Glutamatergic neuron (in vitro differentiated cells): ENCODE measurements around the gene ANKRD66. TPM values are rescaled to one million over a fixed set of nuclear protein-coding genes. Genes with fewer than 3 reads are reported as not detected.

Source experiments
- DNase-seq: peaks from one replicate; pipeline ENCODE4 v3.0.0; 2022
- H3K27ac Mint-ChIP-seq: one replicate; pipeline ENCODE4 v1.8.0; 2020; ENCODE audit warnings: mild to moderate bottlenecking, mixed read lengths, inconsistent platforms; ENCODE audit not compliant: unreplicated experiment
- H3K27me3 Mint-ChIP-seq: one replicate; pipeline ENCODE4 v1.8.0; 2020; ENCODE audit warnings: mild to moderate bottlenecking, moderate library complexity, mixed read lengths, inconsistent platforms; ENCODE audit not compliant: unreplicated experiment
- H3K36me3 Mint-ChIP-seq: one replicate; pipeline ENCODE4 v1.8.0; 2020; ENCODE audit warnings: mild to moderate bottlenecking, mixed read lengths, inconsistent platforms; ENCODE audit not compliant: unreplicated experiment
- H3K4me1 Mint-ChIP-seq: one replicate; pipeline ENCODE4 v1.8.0; 2020; ENCODE audit warnings: mild to moderate bottlenecking, low read depth, mixed read lengths, inconsistent platforms; ENCODE audit not compliant: unreplicated experiment
- H3K4me3 Mint-ChIP-seq: one replicate; pipeline ENCODE4 v1.8.0; 2020; ENCODE audit warnings: mild to moderate bottlenecking, mixed read lengths, inconsistent platforms; ENCODE audit not compliant: unreplicated experiment
- H3K9me3 Mint-ChIP-seq: one replicate; pipeline ENCODE4 v1.8.0; 2020; ENCODE audit warnings: mild to moderate bottlenecking, moderate library complexity, mixed read lengths, inconsistent platforms; ENCODE audit not compliant: unreplicated experiment
- total RNA-seq: library from RNA; stranded (reverse); fragmentation: NEBNext Ultra II Directional; extraction: Animal tissue kit (Norgen Biotek cat#: 25700); gene quantifications from one replicate; pipeline ENCODE4 v1.2.1, GENCODE V29; 2021; ENCODE audit not compliant: unreplicated experiment
- TF ChIP-seq, protein P1 (sequence below): fragments of 200-600 bp; sonication (generic); IDR thresholded peaks from one replicate; pipeline ENCODE4 v1.5.0; 2021; ENCODE audit not compliant: partially characterized antibody, unreplicated experiment

ANKRD66 gene
- total RNA-seq, 1 donor from 2014 or later = not detected

DNA sequence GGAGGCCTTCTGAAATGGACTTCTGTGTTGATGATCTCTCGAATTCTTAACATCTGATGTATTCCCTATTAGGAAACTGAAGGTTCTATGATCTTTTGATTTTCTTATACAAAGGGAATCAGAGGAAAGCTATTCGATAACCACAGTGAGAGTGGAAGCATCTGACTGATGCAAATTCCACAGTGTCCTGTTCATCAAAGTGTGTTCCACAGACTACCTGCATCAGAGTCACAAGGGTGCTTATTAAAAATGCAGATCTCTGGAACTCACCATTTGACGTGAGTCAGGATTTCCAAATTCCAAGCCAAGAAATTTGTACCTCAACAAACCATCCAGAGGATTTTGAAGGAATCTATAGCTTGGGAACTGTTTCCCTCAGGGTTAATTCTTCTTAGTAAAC lies 42.1 kb downstream of the ANKRD66 start:
- Mint-ChIP-seq H3K27ac (no peak overlapping the region), H3K9me3 (no peaks in the 10 kb centered on the region), H3K4me1 (no peaks in the 10 kb centered on the region), H3K36me3 (no peaks in the 10 kb centered on the region), H3K27me3 (no peaks in the 10 kb centered on the region), H3K4me3 (no peak overlapping the region)
- TF ChIP-seq, protein P1, sequence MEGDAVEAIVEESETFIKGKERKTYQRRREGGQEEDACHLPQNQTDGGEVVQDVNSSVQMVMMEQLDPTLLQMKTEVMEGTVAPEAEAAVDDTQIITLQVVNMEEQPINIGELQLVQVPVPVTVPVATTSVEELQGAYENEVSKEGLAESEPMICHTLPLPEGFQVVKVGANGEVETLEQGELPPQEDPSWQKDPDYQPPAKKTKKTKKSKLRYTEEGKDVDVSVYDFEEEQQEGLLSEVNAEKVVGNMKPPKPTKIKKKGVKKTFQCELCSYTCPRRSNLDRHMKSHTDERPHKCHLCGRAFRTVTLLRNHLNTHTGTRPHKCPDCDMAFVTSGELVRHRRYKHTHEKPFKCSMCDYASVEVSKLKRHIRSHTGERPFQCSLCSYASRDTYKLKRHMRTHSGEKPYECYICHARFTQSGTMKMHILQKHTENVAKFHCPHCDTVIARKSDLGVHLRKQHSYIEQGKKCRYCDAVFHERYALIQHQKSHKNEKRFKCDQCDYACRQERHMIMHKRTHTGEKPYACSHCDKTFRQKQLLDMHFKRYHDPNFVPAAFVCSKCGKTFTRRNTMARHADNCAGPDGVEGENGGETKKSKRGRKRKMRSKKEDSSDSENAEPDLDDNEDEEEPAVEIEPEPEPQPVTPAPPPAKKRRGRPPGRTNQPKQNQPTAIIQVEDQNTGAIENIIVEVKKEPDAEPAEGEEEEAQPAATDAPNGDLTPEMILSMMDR = no peak
- no peak for DNase-seq

DNA sequence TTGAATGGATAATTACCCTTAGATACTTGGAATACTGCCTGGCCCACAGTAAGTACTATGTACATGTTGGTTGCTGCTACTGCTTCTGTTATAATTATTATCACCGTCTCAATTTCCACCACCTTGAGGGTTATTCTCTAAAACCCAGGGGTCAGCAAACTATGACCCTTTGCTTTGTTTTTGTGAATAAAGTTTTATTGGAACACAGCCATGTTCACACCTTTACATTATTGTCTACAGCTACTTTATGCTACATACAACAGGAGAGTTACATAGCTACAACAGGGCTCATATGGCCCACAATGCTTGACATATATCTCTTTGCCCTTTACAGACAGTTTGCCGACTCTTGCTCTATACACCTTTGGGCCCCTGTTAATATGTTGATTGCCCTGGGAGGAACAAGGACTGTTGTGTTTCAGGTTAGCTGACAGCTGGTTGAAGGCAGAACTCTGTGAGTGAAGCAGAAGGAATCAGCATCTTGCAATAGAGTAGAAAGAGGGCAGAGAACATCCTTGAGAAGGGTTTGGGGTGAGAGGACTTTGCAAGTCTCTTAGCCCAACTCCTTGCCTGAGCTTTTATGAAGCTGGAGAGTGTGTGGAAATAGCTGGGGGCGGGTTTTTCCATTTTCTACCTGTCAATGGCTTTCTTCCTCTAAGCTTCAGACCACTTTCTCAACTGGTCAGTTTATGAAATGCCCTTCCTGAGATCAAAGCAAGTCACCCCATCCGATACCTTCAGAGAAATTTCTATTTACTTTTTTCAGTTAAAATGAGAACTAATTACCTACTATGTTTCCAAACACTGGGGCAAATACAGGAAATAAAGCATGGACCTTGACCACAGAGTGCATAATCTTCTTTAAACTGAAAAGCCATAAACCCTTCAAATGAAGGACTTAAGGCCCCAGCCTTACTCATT lies 43.0 kb downstream of the ANKRD66 start:
- Mint-ChIP-seq H3K4me3 (no peak overlapping the region), H3K4me1 (no peaks in the 10 kb centered on the region), H3K27me3 (no peaks in the 10 kb centered on the region), H3K36me3 (no peaks in the 10 kb centered on the region), H3K27ac (no peak overlapping the region), H3K9me3 (no peaks in the 10 kb centered on the region)
- DNase-seq = no peak
- TF ChIP-seq, protein P1 = no peak

DNA sequence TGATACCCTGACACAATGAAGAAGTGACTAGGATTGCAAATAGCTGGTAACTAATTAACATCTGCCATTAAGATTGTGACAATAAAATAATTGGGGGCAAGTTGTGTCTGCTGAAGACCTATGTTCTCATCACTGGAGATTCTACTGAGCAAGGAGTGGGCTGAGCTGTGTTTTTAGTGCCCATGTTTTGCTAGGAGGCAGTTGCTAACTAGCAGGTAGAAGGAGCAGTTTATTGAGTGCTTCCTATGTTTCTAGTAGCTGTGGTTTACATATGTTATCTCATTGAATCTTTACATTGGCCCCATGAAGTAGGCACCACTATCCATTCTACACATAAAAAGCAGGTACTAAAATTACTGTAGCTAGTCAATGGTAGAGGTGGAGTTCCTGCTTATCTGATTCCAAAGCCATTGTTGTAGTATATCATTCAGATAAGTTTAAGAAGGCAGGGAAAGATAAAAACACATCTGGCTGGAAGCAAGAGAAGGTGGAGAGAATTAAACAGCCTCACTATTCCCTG lies 43.7 kb downstream of the ANKRD66 start:
- Mint-ChIP-seq H3K27ac (no peak overlapping the region), H3K4me1 (no peaks in the 10 kb centered on the region), H3K4me3 (no peak overlapping the region), H3K27me3 (no peaks in the 10 kb centered on the region), H3K9me3 (no peaks in the 10 kb centered on the region), H3K36me3 (no peaks in the 10 kb centered on the region)
- TF ChIP-seq, protein P1 = no peak
- DNase-seq = no peak

DNA sequence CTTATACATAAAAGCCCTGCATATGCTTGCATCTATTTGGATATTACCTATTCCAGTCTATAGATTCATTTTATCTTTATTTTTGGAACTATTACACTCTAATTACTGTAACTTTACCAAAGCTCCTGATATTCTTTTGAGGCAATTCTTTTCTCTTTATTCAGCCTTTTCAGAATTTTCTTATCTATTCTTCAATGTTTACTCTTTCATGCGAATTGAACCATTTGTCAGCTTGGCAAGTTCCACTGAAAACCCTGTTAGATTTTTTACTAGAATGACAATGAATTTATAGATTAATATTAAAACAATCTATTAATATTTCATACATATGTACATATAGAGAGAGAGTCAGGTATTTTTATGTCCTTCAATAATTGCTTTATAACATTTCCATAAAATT lies 45.9 kb downstream of the ANKRD66 start:
- no peaks in the 10 kb centered on the region for H3K9me3 Mint-ChIP-seq
- H3K27me3 Mint-ChIP-seq = no peaks in the 10 kb centered on the region
- H3K4me1 Mint-ChIP-seq = no peaks in the 10 kb centered on the region
- no peak overlapping the region for H3K27ac Mint-ChIP-seq
- no peaks in the 10 kb centered on the region for H3K36me3 Mint-ChIP-seq
- TF ChIP-seq, protein P1 = no peak
- H3K4me3 Mint-ChIP-seq = no peak overlapping the region
- DNase-seq = no peak

DNA sequence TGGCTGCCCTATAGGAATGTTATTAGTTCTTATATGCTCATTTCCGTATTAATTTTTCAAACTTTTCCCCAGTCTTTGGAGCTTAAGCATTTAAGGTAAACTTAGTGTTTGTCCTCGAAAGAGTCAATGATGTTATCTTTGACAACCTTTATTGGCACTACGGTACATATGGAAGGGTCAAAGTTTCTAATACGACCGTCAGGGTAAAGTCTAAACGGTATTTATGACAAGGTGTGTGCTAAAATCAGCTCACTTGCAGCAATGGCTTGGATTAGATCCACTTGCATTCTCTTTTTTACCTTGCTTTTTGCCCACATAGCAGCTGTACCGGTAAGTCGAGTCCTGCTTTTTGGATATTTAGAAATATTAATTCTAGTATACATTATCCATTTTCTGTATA lies 46.4 kb downstream of the ANKRD66 start, which contains the start of gene MEP1A:
TSS of gene MEP1A (plus strand) at position 252 of the 400 bp plus-strand sequence. CDS start at position 262, 10 bp downstream.
- TF ChIP-seq, protein P1 = no peak
- Mint-ChIP-seq H3K9me3 (no peaks in the 10 kb centered on the region), H3K4me1 (no peaks in the 10 kb centered on the region), H3K4me3 (no peak within 1 kb of the TSS), H3K36me3 (no peaks in the 10 kb centered on the region), H3K27me3 (no peaks in the 10 kb centered on the region), H3K27ac (no peak within 1 kb of the TSS)
- no peak for DNase-seq
